Suprapubic skin (tissue), 4 donors: ENCODE data around the gene POLRMT.

ENCODE experiments used
- POLR2A ChIP-seq, 2 donors: fragments of 450-650 bp; IDR thresholded peaks; one replicate each; pipeline ENCODE4 v1.6.1; 2017; ENCODE audit warnings: antibody characterized with exemption in 2 of 2, mild to moderate bottlenecking in 2 of 2, moderate library complexity in 2 of 2
- POLR2AphosphoS5 ChIP-seq, 3 donors: sonication (generic); formaldehyde crosslinking; IDR thresholded peaks; one replicate each; pipeline ENCODE4 v1.6.1; 2017; ENCODE audit warnings: antibody characterized with exemption in 3 of 3
- TF ChIP-seq, protein P1 (sequence below), 2 donors: fragments of 200-600 bp in 1 of 2; fragments of 450-650 bp in 1 of 2; sonication (generic) in 1 of 2; IDR thresholded peaks; one replicate each; pipeline ENCODE4 v1.5.1; 2016 to 2019; ENCODE audit warnings: antibody characterized with exemption in 2 of 2, mild to moderate bottlenecking in 1 of 2, moderate library complexity in 1 of 2

DNA sequence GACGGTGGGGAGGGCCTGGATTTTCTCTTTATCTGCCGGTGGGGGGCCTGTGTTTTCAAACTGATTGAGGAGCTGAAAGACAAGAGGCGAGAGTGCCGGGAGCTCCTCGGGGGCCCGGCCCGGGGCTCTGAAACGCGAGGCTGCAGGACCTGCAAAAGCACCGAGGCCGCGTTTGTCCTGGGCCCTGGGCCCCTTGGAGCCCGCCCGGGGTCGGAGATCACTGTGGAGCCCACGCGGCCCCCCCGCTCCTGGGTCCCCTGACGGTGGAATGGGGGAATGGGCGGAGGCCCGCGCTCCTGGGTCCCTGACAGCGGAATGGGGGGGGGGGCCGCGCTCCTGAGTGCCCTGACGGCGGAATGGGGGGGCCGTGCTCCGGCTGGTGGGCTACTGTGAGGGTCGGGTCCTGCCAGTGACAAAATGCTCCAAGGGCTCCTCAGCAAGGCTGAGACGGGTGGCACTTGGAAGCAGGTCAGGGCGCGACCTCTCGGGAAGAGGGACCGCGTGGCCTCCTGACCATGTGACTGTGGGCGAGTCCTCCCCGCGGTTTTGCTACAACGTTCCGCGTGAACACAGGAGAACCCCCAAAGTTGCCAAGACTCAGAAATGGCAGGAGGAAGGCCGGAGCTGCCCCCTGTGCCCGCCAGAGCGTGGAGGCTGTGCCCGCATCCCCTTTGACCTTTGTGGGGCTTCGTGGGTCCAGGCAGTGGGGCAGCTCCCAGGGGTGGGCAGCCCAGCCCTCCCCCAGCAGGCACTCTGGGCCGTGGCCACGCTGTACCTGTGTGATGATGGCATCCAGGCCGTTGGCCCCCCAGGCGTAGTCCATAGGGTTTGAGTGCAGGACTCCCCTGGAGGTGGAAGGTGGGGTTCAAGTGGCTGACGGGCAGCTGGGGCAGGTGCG lies 15.8 kb upstream of the POLRMT start:
- TF ChIP-seq, protein P1, sequence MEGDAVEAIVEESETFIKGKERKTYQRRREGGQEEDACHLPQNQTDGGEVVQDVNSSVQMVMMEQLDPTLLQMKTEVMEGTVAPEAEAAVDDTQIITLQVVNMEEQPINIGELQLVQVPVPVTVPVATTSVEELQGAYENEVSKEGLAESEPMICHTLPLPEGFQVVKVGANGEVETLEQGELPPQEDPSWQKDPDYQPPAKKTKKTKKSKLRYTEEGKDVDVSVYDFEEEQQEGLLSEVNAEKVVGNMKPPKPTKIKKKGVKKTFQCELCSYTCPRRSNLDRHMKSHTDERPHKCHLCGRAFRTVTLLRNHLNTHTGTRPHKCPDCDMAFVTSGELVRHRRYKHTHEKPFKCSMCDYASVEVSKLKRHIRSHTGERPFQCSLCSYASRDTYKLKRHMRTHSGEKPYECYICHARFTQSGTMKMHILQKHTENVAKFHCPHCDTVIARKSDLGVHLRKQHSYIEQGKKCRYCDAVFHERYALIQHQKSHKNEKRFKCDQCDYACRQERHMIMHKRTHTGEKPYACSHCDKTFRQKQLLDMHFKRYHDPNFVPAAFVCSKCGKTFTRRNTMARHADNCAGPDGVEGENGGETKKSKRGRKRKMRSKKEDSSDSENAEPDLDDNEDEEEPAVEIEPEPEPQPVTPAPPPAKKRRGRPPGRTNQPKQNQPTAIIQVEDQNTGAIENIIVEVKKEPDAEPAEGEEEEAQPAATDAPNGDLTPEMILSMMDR (IDR thresholded peaks at IDR 0.05) = no peak
- no peak for TF ChIP-seq POLR2AphosphoS5 (IDR thresholded peaks at IDR 0.05)
- TF ChIP-seq POLR2A (IDR thresholded peaks at IDR 0.05) = no peak
